ENCODE data around the gene TRAM2.
A peak's percentile ranks its signal among the peaks of the same experiment; 100 is the strongest.

The TRAM2 gene

DNA sequence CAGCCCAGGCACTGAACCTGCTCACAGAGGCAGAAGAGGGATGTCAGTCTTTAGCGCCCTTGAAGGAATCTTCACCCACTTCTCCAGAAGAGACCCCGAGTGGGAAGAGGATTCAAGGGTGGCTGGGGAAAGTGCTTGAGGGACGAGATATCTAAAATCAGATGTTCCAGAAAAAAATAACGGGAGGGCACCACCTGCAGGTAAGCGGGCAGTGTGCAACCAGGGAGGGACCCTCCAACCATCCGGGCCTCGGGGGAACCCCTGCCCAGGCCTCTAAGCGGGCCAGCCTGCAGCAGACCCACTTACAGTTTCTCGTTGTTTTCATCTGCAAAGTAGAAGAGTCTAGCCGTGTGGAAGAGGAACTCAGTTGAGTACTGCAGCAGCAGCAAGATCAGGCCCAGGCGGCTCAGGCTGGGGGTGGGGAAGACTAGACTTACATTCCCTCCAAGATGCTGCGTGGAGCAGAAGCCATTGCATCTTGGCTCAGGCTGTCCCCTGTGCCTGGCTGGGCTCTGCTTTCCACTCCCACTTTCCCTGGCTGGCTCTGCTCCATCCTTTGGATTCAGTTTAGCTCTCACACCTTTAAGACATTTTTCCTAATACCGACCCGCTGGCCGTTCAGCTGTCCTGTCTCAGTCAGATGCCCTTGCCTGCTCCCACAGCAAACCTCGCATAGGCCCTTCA, 71.0 kb downstream of the TRAM2 start:
- no peak for DNase-seq

DNA sequence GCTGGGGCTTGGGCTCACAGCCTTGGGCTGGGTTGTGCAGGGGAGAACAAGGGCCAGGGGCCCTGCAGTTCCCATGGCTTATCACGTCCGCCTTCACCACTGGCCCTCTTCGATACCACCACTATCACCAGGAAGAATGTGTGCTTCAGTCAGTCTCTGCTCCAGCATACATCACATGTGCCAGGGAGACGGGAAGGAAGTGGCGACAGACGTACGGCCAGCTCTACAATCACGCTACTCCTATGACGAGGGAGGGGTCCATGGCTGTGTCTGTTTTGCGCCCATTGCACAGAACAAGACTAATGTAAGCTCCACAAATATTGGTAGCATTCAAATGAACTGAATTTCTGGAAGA, 72.1 kb downstream of the TRAM2 start:
- DNase-seq, result peak in 1 of 2 donors; percentile 30

DNA sequence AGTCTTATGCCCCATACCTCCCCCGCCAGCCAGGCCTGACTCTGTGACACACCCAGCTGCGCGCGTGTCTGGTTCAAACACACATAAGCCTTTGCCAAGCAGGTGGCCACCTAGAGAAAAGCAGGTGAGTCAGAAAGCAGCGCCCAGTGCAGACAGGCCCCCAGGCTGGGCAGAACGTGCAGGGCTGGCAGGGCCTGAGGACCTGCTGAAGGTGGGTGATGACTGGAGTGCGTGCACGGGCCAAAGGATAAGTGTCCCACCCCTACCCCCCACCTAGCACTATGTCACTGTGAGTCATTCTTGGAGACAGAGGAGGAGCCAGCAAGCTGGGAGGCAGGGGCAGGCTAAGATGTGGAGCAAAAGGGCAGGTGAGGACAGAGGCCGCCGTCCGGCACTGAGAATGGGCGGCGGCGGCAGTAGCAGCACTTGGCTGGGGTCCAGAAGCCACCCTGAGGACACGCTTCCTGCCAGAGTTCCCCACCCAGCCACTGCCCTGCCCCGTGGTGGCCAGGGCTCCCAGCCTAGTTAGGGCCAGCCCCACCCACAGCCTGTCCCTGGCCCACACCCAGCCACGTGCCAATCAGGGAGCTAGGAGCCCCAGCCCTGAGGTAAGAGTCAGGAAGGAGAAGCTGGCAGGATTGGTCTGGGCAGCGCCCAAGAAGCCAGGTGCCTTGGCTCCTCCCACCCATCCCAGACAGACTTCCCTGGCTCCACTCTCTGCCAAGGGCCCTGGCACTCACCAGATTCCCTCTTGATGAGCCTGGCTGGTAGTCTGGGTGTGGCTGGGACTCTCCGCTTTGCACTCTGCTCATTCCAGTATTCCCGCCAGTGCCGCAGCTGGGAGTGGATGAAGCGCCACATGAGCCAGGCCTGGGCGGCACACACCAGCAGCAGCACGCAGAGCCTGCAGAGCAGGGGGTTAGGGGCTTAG, 72.7 kb downstream of the TRAM2 start:
- DNase-seq, result peak; percentile 40 to 85

DNA sequence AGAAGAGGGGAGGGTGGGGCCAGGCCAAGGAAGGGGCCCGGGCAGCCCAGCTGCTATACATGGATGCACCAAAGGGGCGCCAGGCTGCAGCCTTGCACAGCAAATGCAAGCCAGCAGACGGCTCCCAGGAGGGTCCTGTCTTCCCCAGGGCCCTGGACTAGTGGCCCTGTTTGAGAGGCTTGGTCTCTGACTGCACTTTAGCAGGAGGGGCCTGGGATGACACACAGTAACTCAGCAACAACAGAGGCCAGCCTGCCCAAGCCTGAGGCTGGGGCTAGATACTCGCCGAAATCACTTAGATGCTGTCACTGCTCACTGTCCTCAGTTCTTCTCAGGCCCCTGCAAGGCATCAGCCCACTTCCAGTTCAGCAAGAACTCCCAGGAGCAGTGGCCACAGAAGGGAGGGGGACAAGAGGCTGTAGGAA, 73.5 kb downstream of the TRAM2 start:
- DNase-seq, result no peak

DNA sequence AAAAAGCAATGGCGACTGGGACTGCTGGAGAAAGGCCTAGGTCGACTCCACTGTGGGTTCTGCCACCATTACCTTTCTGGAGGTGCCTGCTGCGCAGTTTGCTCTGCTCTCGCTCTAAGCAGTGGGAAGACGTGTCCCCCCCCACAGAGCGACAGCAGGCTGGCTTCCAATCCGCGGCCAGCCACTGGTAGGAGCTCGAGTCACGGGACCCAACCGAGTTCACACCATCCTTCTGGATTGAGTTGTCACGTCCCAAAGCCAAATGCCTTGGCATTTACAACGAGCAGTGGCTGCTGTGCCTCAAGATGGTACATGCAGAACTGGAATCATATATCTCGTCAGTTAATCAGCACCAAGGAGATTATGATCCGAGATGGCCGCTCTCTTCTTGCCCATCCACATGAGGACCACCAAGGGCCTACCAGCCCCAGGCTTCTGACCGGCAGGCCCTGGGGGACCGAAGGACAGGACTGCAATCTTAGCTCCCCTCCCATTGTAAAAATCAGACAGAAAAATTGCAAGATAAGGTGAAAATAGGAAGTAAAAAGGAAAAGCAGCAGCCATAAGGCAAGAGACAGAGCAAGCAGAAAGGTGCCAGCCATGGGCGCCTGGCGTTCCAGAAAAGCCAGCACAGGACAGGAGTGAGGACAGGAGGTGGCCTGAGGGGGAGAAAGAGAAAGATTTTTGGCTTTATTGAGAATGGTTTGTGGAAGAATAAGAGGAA, 74.4 kb downstream of the TRAM2 start:
- no peak for DNase-seq

DNA sequence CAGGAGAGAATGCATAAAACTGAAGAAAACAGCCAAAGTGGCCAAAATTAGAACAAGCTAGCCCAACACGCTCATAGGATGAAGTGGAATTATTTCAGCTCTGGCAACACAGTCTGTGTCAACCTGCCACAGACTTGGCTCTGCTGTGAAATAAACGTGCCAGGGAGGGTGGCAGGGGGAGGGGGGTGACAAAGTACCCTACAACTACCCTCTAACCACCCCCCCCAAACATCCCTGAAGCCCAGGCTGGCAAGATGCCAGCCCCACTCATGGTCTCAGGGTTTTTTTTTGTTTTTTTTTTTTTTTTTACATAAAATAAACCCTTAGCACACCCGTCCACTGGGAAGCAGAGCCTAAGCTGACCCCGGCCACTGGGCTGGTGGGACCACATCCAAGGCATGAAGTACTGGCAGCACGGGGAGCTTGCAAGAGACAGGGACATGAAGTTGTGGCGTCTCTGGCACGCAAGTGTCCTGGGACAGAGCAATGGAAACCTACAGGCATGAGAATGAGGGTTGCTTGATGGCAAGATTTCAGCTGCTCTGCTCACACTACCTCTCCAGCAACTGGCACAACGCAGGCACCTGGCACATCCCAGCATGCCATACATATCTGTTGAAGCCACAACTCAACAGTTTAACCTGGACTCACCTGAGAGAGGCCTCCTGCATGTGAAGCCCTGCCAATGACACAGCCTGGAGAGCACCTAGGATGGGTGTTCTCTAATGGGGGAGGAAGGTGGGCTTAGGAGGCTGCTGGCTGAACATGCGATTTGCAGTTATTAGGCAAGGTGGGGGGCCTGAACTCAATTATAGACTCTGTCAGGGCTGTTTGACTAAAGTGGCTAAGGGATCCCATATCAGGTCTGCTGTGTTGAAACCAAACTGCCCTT, 76.4 kb downstream of the TRAM2 start:
- no peak for DNase-seq

DNA sequence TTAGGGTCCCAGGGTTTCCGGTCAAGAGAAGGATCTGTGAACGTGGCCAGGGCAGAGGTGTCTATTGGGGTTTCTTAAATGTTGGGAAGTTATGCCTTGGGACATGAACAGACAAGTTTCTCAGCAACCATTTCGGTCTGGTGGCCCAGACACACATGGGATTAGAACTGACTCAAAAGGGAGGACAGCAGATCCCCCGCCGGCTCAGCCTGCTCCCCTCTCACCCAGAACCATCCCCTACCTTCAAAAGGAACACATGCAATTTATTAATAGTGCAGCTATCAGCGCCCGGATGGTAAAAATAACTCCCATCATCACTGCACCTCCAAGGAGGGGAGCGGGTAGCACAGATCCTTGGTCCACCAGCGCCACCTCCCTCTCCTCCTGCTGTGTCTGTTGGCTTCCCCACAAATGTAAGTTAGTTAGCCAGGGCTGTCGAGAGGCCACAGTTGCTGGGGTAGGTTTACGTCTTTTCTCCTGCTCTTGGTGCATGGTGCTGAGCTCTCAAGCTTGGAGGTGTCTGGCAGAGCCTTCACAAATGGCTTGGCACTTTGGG, 77.1 kb downstream of the TRAM2 start:
- DNase-seq, result no peak

DNA sequence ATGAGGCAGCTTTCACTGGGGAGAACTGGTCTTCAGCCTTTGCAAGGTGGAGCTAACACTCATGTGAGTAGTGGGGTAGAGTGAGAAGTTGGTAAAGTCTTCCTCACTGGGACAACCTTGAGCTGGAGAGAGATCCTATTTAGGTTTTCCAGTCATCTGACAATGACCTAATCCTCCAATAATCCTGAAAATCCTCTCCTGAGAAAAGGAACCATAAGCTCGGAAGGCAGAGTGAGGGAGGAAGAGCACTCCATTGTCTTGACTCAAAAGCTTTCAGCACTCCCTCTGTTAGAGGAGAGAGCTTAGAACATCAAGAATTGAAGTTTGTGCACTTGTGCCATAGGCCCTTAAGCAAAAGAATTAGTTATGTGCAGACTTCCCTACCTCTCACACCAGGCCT, 77.8 kb downstream of the TRAM2 start:
- no peak for DNase-seq

DNA sequence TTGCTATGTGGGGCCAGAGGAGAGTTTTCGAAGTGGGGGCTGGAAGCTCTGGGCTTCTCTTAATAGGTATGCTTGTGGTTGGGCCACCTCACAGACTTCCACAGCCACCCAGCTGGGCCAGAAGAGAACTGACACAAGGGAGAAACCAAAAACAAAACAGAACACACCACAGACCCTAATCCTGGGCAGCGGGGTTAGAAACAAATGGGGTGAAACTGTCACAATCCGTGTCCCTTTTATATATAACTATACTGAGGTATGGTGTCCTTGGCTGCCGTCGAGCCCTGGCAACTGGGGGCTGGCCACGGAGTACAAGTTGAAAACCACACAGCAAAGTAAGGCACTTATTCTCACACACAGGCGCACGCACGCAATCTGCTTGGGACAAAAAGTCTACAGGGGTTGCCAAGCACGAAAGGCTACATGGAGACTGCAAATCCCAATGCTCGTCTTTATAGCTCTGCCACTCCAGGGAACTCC, 78.3 kb downstream of the TRAM2 start:
- no peak for DNase-seq

DNA sequence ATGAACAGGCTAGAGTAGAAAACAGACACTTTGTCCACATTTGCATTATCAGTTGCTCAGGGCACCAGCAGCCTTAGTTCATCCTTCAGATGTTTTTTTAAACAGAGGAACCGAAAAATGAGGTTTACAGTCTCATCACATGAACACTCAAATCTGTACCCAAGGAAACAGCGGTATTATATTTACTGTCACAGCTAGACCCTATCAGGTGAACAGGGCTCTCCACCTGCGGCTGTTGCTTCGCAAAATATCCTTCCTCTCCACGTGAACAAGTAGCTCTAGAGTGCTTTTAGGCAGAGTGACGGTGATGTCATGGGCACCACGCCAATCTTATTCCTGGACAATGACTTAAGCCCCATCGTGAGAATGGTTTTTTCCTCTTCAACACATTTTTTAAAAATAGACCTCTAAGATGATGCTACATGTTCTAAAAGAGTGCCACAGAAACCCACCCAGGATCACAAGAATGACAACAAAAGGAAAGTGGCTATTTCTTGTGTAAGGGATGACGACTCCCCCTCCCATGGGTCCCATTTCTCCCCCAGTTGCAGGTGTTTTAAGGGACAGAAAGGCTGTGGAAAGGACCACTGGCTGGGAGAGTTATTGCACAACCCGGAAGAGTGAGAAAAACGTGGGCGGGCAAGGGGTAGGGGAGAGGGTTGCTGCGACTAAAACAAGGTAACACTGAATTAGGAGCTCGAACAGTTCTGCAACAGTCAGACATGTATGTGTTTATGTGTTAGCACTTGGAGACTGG, 79.0 kb downstream of the TRAM2 start:
- no peak for DNase-seq

DNA sequence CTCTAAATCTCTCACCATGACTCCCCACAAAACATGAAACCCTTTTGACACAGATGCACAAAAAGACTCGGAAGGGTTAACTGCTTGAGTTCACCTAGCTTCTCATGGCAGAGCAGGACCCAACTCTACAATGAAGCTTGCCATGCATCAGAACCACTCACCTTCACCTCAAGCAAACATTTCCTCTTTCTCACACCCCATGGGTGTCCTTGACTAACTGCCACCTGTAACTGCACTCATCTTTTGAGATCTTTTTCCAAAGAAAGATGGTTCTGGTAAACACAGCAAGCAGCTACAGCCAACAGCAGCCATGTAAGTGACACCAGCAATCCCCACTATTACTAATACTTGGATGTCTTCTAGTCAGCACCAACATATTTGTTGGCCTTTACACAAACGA, 80.2 kb downstream of the TRAM2 start:
- no peak for DNase-seq

DNA sequence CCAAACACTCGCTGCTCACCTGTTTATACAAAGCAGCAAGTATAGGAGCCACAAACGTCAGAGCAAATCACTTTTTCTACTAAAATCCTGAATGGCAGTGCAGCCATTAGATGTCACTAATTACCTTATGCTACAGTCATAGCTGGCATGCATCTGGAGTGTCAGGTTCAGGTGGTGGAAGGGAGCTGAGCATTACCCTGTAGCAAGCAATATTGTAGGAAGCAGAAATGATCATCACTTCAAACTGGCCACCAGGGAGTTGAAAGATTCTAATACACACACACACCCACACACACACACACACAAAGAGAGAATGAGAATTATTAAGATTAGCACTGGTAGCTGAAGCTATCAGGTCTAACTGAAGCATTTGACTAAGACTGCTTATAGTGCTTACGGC, 80.9 kb downstream of the TRAM2 start:
- no peak for DNase-seq

DNA sequence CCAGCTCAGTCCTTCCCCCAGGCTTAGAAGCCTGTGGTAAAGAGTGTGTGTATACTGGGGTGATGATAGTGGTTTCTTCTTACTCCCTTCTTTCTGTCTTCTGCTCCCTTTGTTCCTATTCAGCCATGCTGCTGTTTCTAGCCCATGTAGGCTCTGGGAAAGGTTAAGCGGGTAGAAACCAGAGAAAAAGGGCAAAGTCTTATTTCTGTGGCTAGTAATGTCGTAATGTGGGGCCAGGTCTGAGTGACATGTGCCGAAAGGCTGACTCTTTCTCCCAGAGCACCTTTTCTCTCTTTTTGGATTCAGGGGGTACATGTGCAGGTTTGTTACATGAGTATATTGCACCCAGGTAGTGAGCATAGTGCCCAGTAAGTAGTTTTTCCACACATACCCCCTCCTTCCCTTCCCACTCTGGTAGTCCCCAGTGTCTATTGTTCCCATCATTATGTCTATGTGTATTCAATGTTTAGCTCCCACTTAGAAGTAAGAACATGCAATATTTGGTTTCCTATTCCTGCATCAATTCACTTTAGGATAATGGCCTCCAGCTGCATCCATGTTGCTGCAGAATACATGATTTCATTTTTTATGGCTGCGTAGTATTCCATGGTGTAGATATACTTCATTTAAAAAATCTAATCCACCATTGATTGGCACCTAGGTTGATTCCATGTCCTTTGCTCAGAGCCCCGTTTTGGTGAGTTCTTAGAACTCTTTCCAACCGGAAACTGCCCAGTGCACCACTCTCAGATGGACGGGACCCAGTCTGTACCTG, 82.4 kb downstream of the TRAM2 start:
- no peak for DNase-seq

DNA sequence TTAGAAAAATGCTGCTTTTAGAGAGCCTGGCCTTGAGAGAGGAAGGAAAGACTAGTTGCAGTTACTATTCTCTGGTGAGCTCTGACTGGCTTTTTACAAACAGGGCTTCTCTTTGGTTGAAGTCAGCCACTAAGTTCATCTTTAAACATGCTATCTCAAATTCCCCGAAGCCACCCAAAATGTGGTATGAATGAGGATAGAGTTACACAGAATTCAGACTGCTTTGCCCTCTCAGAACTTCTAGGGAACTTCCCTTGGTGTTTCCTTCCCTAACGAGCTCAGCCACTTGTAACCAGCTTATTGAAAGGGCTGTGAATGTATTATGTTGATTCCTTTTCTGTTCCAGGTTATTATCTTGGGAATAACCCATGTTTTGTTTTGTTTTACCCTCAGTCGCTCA, 83.2 kb downstream of the TRAM2 start:
- DNase-seq, result peak in 1 of 2 donors; percentile 23

DNA sequence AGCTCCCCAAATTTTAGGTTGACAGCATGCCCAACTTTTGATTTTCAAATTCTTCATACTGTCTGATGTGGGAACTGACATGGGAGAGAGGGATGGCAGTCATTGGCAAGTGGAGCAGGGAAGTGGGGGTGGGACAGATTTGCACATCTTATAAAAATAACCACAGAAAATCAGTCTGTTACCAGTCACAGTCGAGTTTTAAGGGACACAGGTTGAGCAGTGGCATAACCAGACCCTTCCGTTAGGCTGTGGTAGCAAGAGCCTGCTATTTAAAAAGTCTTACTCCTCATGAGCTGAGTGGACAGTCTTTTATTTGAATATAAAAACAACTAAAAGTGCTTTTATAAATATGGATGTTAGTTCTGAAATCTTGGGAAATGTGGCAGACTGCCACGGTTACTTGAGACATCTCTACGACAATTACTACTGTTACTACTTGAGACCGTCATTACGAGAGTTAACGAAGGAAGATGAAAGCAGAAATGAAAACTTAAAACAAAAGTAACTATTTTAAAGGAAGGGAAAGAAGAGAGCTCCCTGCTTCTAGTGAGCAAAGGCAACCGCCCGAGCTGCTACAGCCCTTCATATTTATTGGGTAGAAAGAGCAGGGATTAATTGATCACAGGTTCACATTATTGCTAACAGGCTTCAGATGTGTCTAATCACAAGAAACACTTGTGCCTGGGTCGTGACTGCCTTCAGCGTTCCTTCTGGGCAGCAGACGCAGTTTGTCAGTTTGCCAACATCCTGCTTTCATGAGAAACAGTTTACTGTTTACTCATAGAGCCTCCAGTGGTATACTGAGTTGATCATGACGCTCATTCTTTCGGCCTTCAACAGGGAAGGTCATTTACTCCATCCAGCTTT, 85.4 kb downstream of the TRAM2 start:
- DNase-seq, result peak; percentile 33 to 49

DNA sequence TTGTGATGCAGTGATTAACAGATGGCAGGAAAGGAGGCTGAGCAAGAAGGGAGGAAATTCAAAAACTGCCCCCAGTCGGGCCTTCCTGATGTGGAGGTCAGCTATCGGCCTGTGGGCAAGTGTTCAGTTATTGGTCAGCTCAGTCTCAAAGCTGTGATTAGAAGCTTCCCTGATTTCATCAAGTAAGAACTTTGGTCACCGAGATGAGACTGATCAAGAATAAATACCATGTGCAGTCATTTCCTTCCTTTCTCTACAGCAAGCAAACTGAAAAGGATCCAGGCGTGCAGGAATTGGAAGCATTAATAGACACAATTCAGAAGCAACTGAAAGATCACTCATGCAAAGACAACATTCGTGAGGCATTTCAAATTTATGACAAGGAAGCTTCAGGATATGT, 87.0 kb downstream of the TRAM2 start:
- DNase-seq, result no peak

DNA sequence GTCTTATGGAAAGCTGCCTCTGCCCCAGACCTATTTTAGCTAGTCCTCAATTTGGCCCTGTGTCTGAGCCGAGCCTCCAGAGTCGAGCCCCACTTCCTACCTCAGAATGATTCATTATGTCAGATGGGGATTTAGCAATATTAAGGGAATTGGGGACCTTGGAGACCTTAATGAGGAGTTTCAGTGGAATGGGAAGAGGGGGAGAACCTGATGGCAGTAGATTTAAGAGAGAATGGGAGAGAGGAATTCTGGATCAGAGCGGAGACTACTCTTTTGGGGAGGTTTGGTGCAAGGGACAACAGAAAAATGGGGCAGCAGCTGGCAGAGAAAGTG, 93.2 kb downstream of the TRAM2 start:
- no peak for DNase-seq

DNA sequence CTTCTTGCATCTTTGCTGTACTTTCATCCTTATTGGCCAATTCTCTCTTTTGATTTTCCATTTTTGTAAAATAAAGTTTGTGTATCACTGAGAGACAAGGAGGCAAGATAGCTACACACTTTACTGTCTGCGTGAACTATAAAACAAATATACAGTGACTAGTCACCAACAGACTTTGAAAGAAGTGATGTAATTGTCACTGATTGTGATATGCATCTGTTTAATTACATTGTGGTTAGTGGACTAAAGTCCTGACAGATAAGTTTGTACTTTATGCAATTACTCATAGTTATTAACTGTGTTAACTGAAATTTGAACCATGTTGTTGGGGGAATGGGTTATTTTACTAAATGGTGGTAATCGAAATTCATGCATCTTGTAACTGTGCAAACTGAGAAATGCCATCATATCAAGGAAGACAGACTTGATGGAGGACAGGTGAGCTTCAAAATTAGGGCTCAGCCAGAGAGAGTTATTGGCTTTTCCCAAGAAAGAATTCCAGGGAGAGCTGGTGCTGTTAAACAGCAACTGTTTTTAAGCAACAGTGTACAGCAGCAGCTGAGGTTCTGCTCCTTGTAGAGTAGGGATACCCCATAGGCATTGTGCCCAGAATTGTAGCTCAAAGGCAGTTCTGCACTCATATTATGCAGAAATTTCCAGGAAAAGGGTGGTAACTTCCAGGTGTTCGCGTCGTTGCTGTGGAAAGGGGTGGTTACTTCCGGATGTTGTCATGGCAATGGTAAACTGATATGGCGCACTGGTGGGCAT, 93.8 kb downstream of the TRAM2 start:
- DNase-seq, result no peak

DNA sequence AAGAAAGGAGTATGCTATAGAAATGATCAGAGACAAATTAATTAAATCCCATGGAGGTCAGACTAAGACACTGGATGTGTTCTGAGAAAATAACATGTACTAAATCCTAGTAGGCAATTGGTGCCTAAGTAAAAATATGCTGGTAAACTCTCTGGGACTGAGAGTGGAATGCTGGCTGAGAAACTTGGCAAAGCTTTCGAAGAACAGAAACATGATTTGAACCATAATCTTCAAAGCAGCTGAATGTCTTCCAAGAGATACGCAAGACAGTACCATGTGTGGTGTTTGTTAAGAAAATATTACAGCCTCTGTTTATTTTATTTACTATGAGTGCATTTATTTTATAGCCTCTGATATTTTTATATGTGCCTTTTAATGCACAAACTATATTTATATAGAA, 101.6 kb downstream of the TRAM2 start:
- DNase-seq, result no peak

All from inflammatory macrophage (primary cell).